ENCODE measurements around the gene RXFP4.
A peak's percentile ranks its signal among the peaks of the same experiment; 100 is the strongest.
"Not testable (repeated sequence)": the region's sequence is repeated elsewhere in the genome, so short reads cannot be mapped to it uniquely, and the experiment has no call there.

Gene RXFP4, protein sequence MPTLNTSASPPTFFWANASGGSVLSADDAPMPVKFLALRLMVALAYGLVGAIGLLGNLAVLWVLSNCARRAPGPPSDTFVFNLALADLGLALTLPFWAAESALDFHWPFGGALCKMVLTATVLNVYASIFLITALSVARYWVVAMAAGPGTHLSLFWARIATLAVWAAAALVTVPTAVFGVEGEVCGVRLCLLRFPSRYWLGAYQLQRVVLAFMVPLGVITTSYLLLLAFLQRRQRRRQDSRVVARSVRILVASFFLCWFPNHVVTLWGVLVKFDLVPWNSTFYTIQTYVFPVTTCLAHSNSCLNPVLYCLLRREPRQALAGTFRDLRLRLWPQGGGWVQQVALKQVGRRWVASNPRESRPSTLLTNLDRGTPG

DNA sequence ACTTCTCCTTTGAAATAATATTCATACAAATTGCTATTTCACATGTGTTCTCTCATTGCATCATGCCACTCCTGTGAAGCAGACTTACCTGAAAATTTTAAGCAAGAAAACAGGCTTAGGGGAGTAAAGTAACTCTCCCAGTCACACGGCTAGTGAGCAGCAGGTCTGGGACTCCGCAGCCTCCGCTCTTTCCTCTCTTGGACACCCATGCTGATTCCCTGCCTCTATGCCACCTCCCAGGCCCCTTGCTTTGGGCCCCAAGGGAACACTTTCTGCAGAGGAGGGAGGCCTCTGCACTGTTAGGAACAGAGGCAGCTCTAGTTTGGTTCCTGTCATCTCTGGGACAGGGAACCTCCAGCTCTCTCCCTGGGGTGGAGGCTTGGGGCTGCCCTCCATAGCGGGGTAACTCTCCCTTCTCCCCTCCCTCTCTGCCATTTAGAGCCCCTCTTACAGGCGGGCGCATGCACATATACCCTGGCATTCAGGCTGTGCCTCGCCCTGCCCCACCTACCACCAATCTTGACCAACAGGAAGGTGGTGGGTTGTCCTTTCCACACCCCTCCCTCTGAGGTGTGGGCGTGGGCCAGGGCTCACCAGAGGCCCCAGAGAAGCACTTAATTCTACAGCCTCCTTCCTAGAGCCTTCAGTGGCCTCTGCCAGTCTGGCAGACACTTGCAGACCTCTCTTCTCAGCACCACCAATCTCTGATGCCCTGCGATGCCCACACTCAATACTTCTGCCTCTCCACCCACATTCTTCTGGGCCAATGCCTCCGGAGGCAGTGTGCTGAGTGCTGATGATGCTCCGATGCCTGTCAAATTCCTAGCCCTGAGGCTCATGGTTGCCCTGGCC lies at the start of gene RXFP4:
Gene RXFP4, plus strand, starts transcription at position 646 of the 852 bp plus-strand sequence. Its CDS starts 72 bp downstream, at position 718.
- Histone ChIP-seq H3K4me2 (peak within 1 kb of the TSS; percentile 75 to 95 (median 86)), H3K9me3 (replicated peaks in 1 of 11) (no peaks in the 10 kb centered on the region), H3K4me1 (peaks cover 77 to 86% (median 81%) of the 10 kb centered on the region in 10 experiments), H3K27me3 (no peaks in the 10 kb centered on the region), H4K20me1 (peaks cover 0 to 27% (median 13%) of the 10 kb centered on the region in 11 experiments; a peak in 13 of 22 replicates), H3K9ac (peak within 1 kb of the TSS; percentile 45 to 69 (median 56)), H3K27ac (peak within 1 kb of the TSS; percentile 43 to 69 (median 57); a peak in 21 of 22 replicates), H3K36me3 (peaks cover 0 to 24% (median 9%) of the 10 kb centered on the region in 11 experiments; a peak in 9 of 22 replicates), H3K4me3 (peak within 1 kb of the TSS in 8 of 10 experiments; percentile 0 to 48 (median 19); a peak in 9 of 20 replicates)
- TF ChIP-seq Cebpa-rat (IDR thresholded peaks at IDR 0.05): no peak

DNA sequence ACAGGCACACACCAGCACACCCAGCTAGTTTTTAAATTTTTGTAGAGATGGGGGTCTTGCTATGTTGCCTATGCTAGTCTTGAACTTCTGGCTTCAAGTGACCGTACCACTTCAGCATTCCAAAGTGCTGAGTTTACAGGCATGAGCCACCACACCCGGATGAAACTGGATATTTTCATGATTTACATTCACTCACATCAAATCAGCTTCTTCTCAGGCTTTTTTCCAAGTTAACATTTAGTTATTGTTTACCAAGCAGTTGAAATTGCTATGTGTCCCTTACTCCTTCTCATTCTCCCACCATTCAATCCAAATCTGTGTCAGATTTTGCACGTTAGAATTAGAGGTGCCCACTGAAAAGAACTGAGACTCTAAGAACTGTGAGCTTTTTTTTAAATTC lies 48.6 kb upstream of the RXFP4 start:
- H3K27ac ChIP-seq: peak overlapping the region in 3 of 11 experiments; percentile 2 to 27 (median 18); a peak in 3 of 22 replicates
- H3K4me2 ChIP-seq: no peak overlapping the region

DNA sequence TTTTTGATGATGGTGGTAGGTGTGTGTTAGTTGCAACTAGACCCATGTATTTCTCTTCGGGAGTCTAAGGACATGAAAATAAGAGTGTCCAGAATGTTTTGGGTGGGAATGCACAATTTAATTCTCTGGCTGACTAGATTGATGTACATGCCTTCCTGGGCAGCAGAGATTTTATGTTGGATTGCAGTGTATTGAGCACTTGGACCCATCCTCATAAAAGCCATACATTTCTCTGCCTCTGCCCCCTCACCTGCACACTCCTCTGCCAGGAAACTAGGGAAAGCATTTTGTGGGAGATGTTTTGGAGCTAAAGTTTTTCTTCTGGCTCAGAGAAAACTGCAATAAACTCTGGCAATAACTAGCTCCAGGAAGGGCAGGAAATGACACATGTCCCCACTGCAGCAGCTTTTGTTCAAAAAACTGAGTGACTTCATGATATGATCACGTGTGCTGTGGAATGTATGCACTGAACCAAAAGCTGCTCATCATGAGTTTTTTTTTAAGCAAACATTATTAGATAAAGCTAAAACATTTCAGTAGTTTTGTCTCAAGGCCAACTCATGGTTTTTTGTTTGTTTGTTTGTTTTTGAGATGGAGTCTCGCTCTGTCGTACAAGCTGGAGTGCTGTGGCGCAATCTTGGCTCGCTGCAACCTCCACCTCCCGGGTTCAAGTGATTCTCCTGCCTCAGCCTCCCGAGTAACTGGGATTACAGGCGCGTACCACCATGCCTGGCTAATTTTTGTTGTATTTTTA lies 47.9 kb upstream of the RXFP4 start:
- Histone ChIP-seq H3K9me3 (replicated peaks in 1 of 11) (no peaks in the 10 kb centered on the region), H3K27me3 (no peaks in the 10 kb centered on the region), H4K20me1 (peaks cover 0 to 23% (median 5%) of the 10 kb centered on the region in 11 experiments; a peak in 7 of 22 replicates), H3K4me2 (peak overlapping the region in 6 of 11 experiments; percentile 16 to 50 (median 36); a peak in 11 of 22 replicates), H3K4me3 (no peak overlapping the region), H3K4me1 (peaks cover 6 to 26% (median 14%) of the 10 kb centered on the region in 10 experiments; a peak in 17 of 20 replicates), H3K27ac (peak overlapping the region in 4 of 11 experiments; percentile 4 to 41 (median 11); a peak in 8 of 22 replicates), H3K36me3 (peaks cover 25 to 63% (median 35%) of the 10 kb centered on the region in 11 experiments), H3K9ac (peak overlapping the region in 2 of 11 experiments; percentile 14 to 29; a peak in 3 of 22 replicates)
- 0 out of 22 replicates have a peak, but pooled peaks of 1 of the 11 experiments have one; percentile 13 for TF ChIP-seq Cebpa-rat (IDR thresholded peaks at IDR 0.05)

More for the DNA sequence above, 48.6 kb upstream of the RXFP4 start:
- Histone ChIP-seq H3K4me3 (no peak overlapping the region), H3K4me1 (peaks cover 6 to 26% (median 14%) of the 10 kb centered on the region in 10 experiments; a peak in 17 of 20 replicates), H3K36me3 (peaks cover 23 to 63% (median 38%) of the 10 kb centered on the region in 11 experiments), H3K27me3 (no peaks in the 10 kb centered on the region), H3K9me3 (replicated peaks in 1 of 11) (no peaks in the 10 kb centered on the region), H3K9ac (0 out of 22 replicates have a peak overlapping the region, but pooled peaks of 1 of the 11 experiments have one; percentile 2), H4K20me1 (peaks cover 0 to 17% (median 3%) of the 10 kb centered on the region in 11 experiments; a peak in 5 of 22 replicates)
- TF ChIP-seq Cebpa-rat (IDR thresholded peaks at IDR 0.05): no peak

DNA sequence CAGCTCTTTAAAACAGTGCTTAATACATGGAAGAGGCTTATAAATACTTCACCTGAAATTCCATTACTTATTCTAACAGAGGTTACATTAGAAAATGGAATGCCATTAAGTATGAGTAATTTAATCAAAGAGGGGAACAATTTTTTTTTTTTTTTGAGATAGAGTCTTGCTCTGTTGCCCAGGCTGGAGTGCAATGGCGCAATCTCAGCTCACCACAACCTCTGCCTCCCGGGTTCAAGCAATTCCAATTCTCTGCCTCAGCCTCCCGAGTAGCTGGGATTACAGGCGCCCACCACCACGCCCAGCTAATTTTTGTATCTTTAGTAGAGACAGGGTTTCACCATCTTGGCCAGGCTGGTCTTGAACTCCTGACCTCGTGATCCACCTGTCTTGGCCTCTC lies 45.8 kb upstream of the RXFP4 start:
- H3K4me2 ChIP-seq; H3K27me3 ChIP-seq; H3K9ac ChIP-seq; H3K9me3 ChIP-seq (replicated peaks in 1 of 11); H3K4me3 ChIP-seq; H3K27ac ChIP-seq: not testable (repeated sequence)
- H3K4me1 ChIP-seq: peaks cover 6 to 26% (median 14%) of the 10 kb centered on the region in 10 experiments; a peak in 17 of 20 replicates
- H4K20me1 ChIP-seq: peaks cover 0 to 44% (median 14%) of the 10 kb centered on the region in 11 experiments; a peak in 10 of 22 replicates
- H3K36me3 ChIP-seq: peaks cover 44 to 66% (median 52%) of the 10 kb centered on the region in 11 experiments

DNA sequence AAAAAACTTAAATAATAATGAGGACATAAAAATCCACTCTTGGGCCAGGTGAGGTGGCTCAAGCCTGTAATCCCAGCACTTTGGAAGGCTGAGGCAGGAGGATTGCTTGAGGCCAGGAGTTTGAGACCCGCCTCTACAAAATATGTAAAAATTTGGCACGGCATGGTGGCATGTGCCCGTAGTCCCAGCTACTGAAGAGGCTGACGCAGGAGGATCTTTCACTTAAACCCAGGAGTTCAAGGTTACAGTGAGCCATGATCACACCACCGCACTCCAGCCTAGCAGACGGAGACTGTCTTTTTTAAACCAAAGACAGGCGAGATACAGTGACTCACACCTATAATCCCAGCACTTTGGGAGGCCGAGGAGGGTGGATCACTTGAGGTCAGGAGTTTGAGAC lies 45.0 kb upstream of the RXFP4 start:
- H3K4me2 ChIP-seq; H3K9me3 ChIP-seq (replicated peaks in 1 of 11); H3K9ac ChIP-seq; H3K4me3 ChIP-seq; H3K27ac ChIP-seq; H3K27me3 ChIP-seq: not testable (repeated sequence)
- Histone ChIP-seq H4K20me1 (peaks cover 0 to 48% (median 14%) of the 10 kb centered on the region in 11 experiments; a peak in 11 of 22 replicates), H3K36me3 (peaks cover 52 to 75% (median 60%) of the 10 kb centered on the region in 11 experiments), H3K4me1 (peaks cover 6 to 26% (median 14%) of the 10 kb centered on the region in 10 experiments; a peak in 17 of 20 replicates)

DNA sequence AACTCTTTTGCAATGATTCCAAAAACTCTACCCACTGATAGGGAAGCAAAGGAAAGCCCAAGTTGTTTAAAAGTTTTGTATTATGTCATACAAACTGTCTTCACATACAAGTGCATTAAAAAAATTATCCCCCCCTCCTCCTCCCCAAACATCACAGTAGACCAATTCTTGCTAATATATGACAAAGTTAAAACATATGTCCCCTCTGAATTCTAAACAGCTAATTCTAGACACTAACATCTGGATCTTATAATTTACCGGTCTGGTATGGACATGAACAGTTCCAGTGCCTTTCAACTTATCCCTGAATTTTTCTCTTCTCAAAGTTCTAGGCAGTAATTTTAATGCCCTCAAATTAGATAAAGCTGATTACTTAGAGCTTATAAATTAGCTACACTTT lies 43.7 kb upstream of the RXFP4 start:
- TF ChIP-seq Cebpa-rat (IDR thresholded peaks at IDR 0.05): no peak
- H3K9me3 ChIP-seq (replicated peaks in 1 of 11): no peaks in the 10 kb centered on the region
- no peak overlapping the region for H3K4me2 ChIP-seq
- H3K27me3 ChIP-seq: no peaks in the 10 kb centered on the region
- H3K27ac ChIP-seq: no peak overlapping the region
- peaks cover 0 to 57% (median 16%) of the 10 kb centered on the region in 11 experiments; a peak in 11 of 22 replicates for H4K20me1 ChIP-seq
- H3K4me3 ChIP-seq: no peak overlapping the region
- no peak overlapping the region for H3K9ac ChIP-seq
- H3K36me3 ChIP-seq: peaks cover 65 to 88% (median 73%) of the 10 kb centered on the region in 11 experiments
- peaks cover 6 to 21% (median 14%) of the 10 kb centered on the region in 10 experiments; a peak in 17 of 20 replicates for H3K4me1 ChIP-seq

DNA sequence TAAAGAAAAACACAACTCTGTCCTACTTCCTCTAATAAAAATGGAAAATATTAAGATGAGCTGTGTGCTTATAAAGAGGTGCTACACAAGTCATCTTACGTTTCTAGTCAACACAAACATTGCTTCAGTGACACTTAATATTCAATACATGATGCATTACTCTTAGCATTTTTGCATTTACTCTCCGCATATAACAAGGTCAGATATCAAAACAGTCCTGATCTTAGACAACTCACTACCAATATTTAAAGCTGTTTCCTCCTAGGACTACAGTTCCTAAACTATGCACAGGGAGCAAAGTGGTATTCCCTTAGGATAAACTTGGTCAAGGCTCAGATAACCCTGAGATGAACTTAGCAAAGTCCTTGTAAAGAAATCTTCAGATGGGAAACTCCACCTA lies 42.5 kb upstream of the RXFP4 start:
- Histone ChIP-seq H3K4me2 (no peak overlapping the region), H4K20me1 (peaks cover 0 to 56% (median 16%) of the 10 kb centered on the region in 11 experiments; a peak in 11 of 22 replicates), H3K4me1 (peaks cover 0 to 10% (median 4%) of the 10 kb centered on the region in 10 experiments; a peak in 15 of 20 replicates), H3K9me3 (replicated peaks in 1 of 11) (no peaks in the 10 kb centered on the region), H3K27ac (no peak overlapping the region), H3K27me3 (no peaks in the 10 kb centered on the region), H3K9ac (0 out of 22 replicates have a peak overlapping the region, but pooled peaks of 1 of the 11 experiments have one; percentile 9), H3K36me3 (peaks cover 75 to 99% (median 84%) of the 10 kb centered on the region in 11 experiments), H3K4me3 (no peak overlapping the region)
- TF ChIP-seq Cebpa-rat (IDR thresholded peaks at IDR 0.05): no peak

DNA sequence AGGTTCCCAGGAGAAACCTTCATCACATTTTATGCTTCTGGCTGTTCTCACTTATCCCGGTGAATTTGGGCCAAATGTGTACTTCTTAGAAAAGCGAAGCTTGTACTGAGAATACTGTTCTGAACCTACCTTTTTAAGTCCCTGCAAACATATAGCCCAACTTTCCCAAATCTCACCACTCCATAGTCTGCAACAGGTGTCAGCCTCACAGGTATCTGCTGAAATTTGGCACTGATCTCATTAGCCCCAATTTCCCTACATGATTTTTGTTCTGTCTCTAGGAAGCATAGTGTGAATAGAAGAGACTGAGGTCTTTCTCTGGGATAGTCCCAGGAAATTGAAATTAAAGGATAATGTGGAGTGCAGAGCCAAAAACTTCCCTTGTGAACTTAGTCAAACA lies 41.8 kb upstream of the RXFP4 start:
- H3K27me3 ChIP-seq: no peaks in the 10 kb centered on the region
- peaks cover 0 to 63% (median 16%) of the 10 kb centered on the region in 11 experiments; a peak in 11 of 22 replicates for H4K20me1 ChIP-seq
- no peak overlapping the region for H3K4me2 ChIP-seq
- H3K27ac ChIP-seq: no peak overlapping the region
- H3K4me3 ChIP-seq: no peak overlapping the region
- TF ChIP-seq Cebpa-rat (IDR thresholded peaks at IDR 0.05): no peak
- no peaks in the 10 kb centered on the region for H3K9me3 ChIP-seq (replicated peaks in 1 of 11)
- 0 out of 22 replicates have a peak overlapping the region, but pooled peaks of 1 of the 11 experiments have one; percentile 9 for H3K9ac ChIP-seq
- peaks cover 0 to 2% (median 0%) of the 10 kb centered on the region in 10 experiments; a peak in 2 of 20 replicates for H3K4me1 ChIP-seq
- peaks cover 83 to 99% (median 92%) of the 10 kb centered on the region in 11 experiments for H3K36me3 ChIP-seq

Measured in BLaER1 treated with 17β-estradiol and CSF1 and Interleukin-3, amounts not matched to agents 10 nM and 100 nM (cell line).